ENCODE measurements around the gene CARM1.

GRCh38 chr19:10882108-10882457 is 10.7 kb downstream of the CARM1 start:
- TF ChIP-seq, protein P1, sequence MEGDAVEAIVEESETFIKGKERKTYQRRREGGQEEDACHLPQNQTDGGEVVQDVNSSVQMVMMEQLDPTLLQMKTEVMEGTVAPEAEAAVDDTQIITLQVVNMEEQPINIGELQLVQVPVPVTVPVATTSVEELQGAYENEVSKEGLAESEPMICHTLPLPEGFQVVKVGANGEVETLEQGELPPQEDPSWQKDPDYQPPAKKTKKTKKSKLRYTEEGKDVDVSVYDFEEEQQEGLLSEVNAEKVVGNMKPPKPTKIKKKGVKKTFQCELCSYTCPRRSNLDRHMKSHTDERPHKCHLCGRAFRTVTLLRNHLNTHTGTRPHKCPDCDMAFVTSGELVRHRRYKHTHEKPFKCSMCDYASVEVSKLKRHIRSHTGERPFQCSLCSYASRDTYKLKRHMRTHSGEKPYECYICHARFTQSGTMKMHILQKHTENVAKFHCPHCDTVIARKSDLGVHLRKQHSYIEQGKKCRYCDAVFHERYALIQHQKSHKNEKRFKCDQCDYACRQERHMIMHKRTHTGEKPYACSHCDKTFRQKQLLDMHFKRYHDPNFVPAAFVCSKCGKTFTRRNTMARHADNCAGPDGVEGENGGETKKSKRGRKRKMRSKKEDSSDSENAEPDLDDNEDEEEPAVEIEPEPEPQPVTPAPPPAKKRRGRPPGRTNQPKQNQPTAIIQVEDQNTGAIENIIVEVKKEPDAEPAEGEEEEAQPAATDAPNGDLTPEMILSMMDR (IDR thresholded peaks at IDR 0.05), result no peak
- no peak for TF ChIP-seq POLR2A (IDR thresholded peaks at IDR 0.05)
